Activated T-cell treated with anti-CD3 and anti-CD28 coated beads for 1 hour (primary cell): ENCODE data around the gene FHAD1.
A peak's percentile ranks its signal among the peaks of the same experiment; 100 is the strongest.

Source experiments
- DNase-seq: peaks from one replicate; pipeline ENCODE4 v3.0.0-alpha.2; 2020; ENCODE audit warnings: low read depth

FHAD1 gene

GRCh38 chr1:15345705-15346345, 98.8 kb downstream of the FHAD1 start:
- DNase-seq, result peak; percentile 28

GRCh38 chr1:15346346-15347030, 99.5 kb downstream of the FHAD1 start:
- DNase-seq, result no peak

GRCh38 chr1:15347182-15347581, 100.2 kb downstream of the FHAD1 start:
- DNase-seq, result no peak

- DNase-seq, result no peak
Measured at GRCh38 chr1:15348648-15349047, 101.6 kb downstream of the FHAD1 start.

- no peak for DNase-seq
Measured at GRCh38 chr1:15349133-15349532, 102.1 kb downstream of the FHAD1 start.

GRCh38 chr1:15350151-15350550, 103.1 kb downstream of the FHAD1 start:
- DNase-seq, result no peak

GRCh38 chr1:15350551-15351200, 103.7 kb downstream of the FHAD1 start:
- no peak for DNase-seq

GRCh38 chr1:15351310-15351709, 104.3 kb downstream of the FHAD1 start:
- DNase-seq, result no peak

GRCh38 chr1:15352128-15352957, 105.3 kb downstream of the FHAD1 start:
- DNase-seq, result no peak

GRCh38 chr1:15353839-15354579, 107.0 kb downstream of the FHAD1 start:
- no peak for DNase-seq

GRCh38 chr1:15354580-15354965, 107.5 kb downstream of the FHAD1 start:
- no peak for DNase-seq

- DNase-seq, result no peak
Measured at GRCh38 chr1:15355968-15356625, 109.1 kb downstream of the FHAD1 start.

- DNase-seq, result no peak
Measured at GRCh38 chr1:15357612-15358207, 110.7 kb downstream of the FHAD1 start.

GRCh38 chr1:15358565-15359133, 111.6 kb downstream of the FHAD1 start:
- no peak for DNase-seq

- DNase-seq, result no peak
Measured at GRCh38 chr1:15360700-15361099, 113.7 kb downstream of the FHAD1 start.

GRCh38 chr1:15362096-15362736, 115.2 kb downstream of the FHAD1 start:
- DNase-seq, result no peak

- no peak for DNase-seq
Measured at GRCh38 chr1:15362737-15363128, 115.7 kb downstream of the FHAD1 start.

- DNase-seq, result no peak
Measured at GRCh38 chr1:15364740-15365139, 117.7 kb downstream of the FHAD1 start.

- DNase-seq, result no peak
Measured at GRCh38 chr1:15368888-15369287, 121.9 kb downstream of the FHAD1 start.

GRCh38 chr1:15370268-15370667, 123.2 kb downstream of the FHAD1 start:
- no peak for DNase-seq
